NCI-H510A treated with DMSO at 0.1 percent for 48 hours (cell line): Measurements from ENCODE around the gene FEN1.

ENCODE experiments used
- DNase-seq: peaks from one replicate; lab custom pipeline; 2025; lab: John Stamatoyannopoulos, UW

Gene FEN1

GRCh38 chr11:61775606-61776554, 16.8 kb upstream of the FEN1 start:
- no peak for DNase-seq

- DNase-seq, result peak; percentile 4
Observed at GRCh38 chr11:61776561-61777075, 16.1 kb upstream of the FEN1 start.

- no peak for DNase-seq
Observed at GRCh38 chr11:61777234-61778090, 15.2 kb upstream of the FEN1 start.

GRCh38 chr11:61778357-61778886, 14.3 kb upstream of the FEN1 start:
- DNase-seq, result no peak

GRCh38 chr11:61778920-61779650, 13.6 kb upstream of the FEN1 start:
- no peak for DNase-seq

- DNase-seq, result no peak
Observed at GRCh38 chr11:61779666-61780525, 12.8 kb upstream of the FEN1 start.

- no peak for DNase-seq
Observed at GRCh38 chr11:61780581-61781162, 12.0 kb upstream of the FEN1 start.

- DNase-seq, result no peak
Observed at GRCh38 chr11:61781585-61781984, 11.1 kb upstream of the FEN1 start.

- no peak for DNase-seq
Observed at GRCh38 chr11:61782299-61782698, 10.4 kb upstream of the FEN1 start.

- DNase-seq, result no peak
Observed at GRCh38 chr11:61782841-61783240, 9.9 kb upstream of the FEN1 start.

- no peak for DNase-seq
Observed at GRCh38 chr11:61783717-61784505, 8.8 kb upstream of the FEN1 start.

GRCh38 chr11:61784506-61784805, 8.3 kb upstream of the FEN1 start:
- no peak for DNase-seq

GRCh38 chr11:61785837-61786402, 6.8 kb upstream of the FEN1 start:
- no peak for DNase-seq

- DNase-seq, result peak; percentile 33
Observed at GRCh38 chr11:61787928-61788491, 4.7 kb upstream of the FEN1 start.

- peak; percentile 54 for DNase-seq
Observed at GRCh38 chr11:61791737-61792309, 888 bp upstream of the FEN1 start.

- DNase-seq, result peak; percentile 54
Observed at GRCh38 chr11:61793083-61793828, 545 bp downstream of the FEN1 start.

- DNase-seq, result no peak
Observed at GRCh38 chr11:61793829-61794204, 1.1 kb downstream of the FEN1 start.

- no peak for DNase-seq
Observed at GRCh38 chr11:61794579-61794978, 1.9 kb downstream of the FEN1 start.
